Loucy (cell line): ENCODE data around the gene GALNT10.

ENCODE experiments used
- H2AFZ ChIP-seq: fragments of 200-600 bp; sonication (generic); 2 replicates; pipeline ENCODE4 v1.6.0; 2016; ENCODE audit warnings: antibody characterized with exemption, mild to moderate bottlenecking, low read length, moderate library complexity
- H3F3A ChIP-seq: fragments of 200-600 bp; 2 replicates; pipeline ENCODE4 v1.6.0; 2016; ENCODE audit warnings: antibody characterized with exemption, low read depth, mild to moderate bottlenecking
- H3K27me3 ChIP-seq: fragments of 200-600 bp; sonication (generic); 2 replicates; pipeline ENCODE4 v1.6.1; 2014; ENCODE audit warnings: low read length, mild to moderate bottlenecking; ENCODE audit not compliant: insufficient read depth, poor library complexity, severe bottlenecking
- H3K36me3 ChIP-seq: fragments of 200-600 bp; sonication (generic); 2 replicates; pipeline ENCODE4 v1.6.1; 2016; ENCODE audit warnings: low read length; ENCODE audit not compliant: insufficient read depth
- H3K4me1 ChIP-seq: fragments of 200-600 bp; sonication (generic); 2 replicates; pipeline ENCODE4 v1.5.1; 2014; ENCODE audit warnings: low read length, mild to moderate bottlenecking; ENCODE audit not compliant: insufficient read depth, poor library complexity, severe bottlenecking
- H3K4me2 ChIP-seq: fragments of 200-600 bp; sonication (generic); 2 replicates; pipeline ENCODE4 v1.6.0; 2014; ENCODE audit warnings: antibody characterized with exemption, low read length, low read depth, mild to moderate bottlenecking; ENCODE audit not compliant: poor library complexity, severe bottlenecking
- H3K4me3 ChIP-seq: fragments of 200-600 bp; sonication (generic); 2 replicates; pipeline ENCODE4 v1.5.1; 2014; ENCODE audit warnings: low read length, mild to moderate bottlenecking, mixed read lengths; ENCODE audit not compliant: poor library complexity, severe bottlenecking
- H3K79me2 ChIP-seq: fragments of 200-600 bp; sonication (generic); 2 replicates; pipeline ENCODE4 v1.6.1; 2014; ENCODE audit warnings: low read length; ENCODE audit not compliant: insufficient read depth
- H3K9ac ChIP-seq: fragments of 200-600 bp; sonication (generic); 2 replicates; pipeline ENCODE4 v1.6.0; 2014; ENCODE audit warnings: mild to moderate bottlenecking, low read depth, low read length, moderate library complexity; ENCODE audit not compliant: poor library complexity, severe bottlenecking
- H3K9me2 ChIP-seq: fragments of 200-600 bp; sonication (generic); replicated peaks from 2 replicates; pipeline ENCODE4 v1.6.1; 2016; ENCODE audit warnings: low read depth, low read length, mixed read lengths
- H3K9me3 ChIP-seq: fragments of 200-600 bp; sonication (generic); 2 replicates; pipeline ENCODE4 v1.6.1; 2014; ENCODE audit warnings: mild to moderate bottlenecking, antibody characterized with exemption, low read length, low read depth; ENCODE audit not compliant: insufficient read depth
- H4K20me1 ChIP-seq: fragments of 200-600 bp; sonication (generic); 2 replicates; pipeline ENCODE4 v1.6.0; 2014; ENCODE audit warnings: antibody characterized with exemption, low read length, mild to moderate bottlenecking; ENCODE audit not compliant: insufficient read depth, poor library complexity, severe bottlenecking
- CTCF ChIP-seq: fragments of 200-600 bp; sonication (generic); conservative IDR thresholded peaks from 2 replicates; pipeline ENCODE4 v1.5.1; 2014; ENCODE audit warnings: mild to moderate bottlenecking, antibody characterized with exemption, low read length
- EZH2phosphoT487 ChIP-seq: fragments of 200-600 bp; IDR thresholded peaks from 2 replicates; pipeline ENCODE4 v1.6.1; 2018; ENCODE audit warnings: antibody characterized with exemption, mild to moderate bottlenecking, moderate library complexity, borderline replicate concordance

Gene GALNT10

GRCh38 chr5:154288145-154288544 lies 97.6 kb downstream of the GALNT10 start:
- Histone ChIP-seq H3K9me2 (no peaks in the 10 kb centered on the region), H3F3A (no peaks in the 10 kb centered on the region), H3K9ac (no peak overlapping the region), H3K4me1 (peaks cover 19% of the 10 kb centered on the region), H3K27me3 (no peaks in the 10 kb centered on the region), H3K79me2 (no peaks in the 10 kb centered on the region), H3K4me2 (no peak overlapping the region), H3K9me3 (no peaks in the 10 kb centered on the region), H3K36me3 (no peaks in the 10 kb centered on the region), H4K20me1 (no peaks in the 10 kb centered on the region), H3K4me3 (no peak overlapping the region), H2AFZ (no peak overlapping the region)
- TF ChIP-seq CTCF (no peak), EZH2phosphoT487 (no peak)

DNA sequence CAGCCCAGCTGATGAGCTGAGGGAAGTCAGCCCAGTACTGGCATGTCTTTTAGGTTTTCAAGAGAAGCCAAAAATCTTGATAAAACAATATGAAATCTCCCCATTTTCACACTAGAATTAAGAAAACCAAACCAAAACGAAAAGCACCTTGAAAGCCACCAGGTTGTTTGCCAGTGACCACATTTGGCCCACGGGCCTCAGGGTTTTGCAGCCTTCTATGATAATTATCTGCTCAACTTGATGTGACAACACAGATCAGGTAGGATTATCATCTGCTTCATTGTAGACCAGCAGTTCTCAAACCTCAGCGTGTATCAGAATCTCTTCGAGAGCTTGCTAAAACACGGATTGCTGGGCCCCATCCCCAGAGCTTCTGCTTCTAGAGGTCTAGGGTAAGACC lies 101.4 kb downstream of the GALNT10 start:
- Histone ChIP-seq H3K9me2 (no peaks in the 10 kb centered on the region), H2AFZ (no peak overlapping the region), H3K9ac (no peak overlapping the region), H3K4me1 (peaks cover 15% of the 10 kb centered on the region), H3K4me2 (no peak overlapping the region), H3K27me3 (no peaks in the 10 kb centered on the region), H3K9me3 (no peaks in the 10 kb centered on the region), H3K36me3 (no peaks in the 10 kb centered on the region), H3K79me2 (no peaks in the 10 kb centered on the region), H3K4me3 (no peak overlapping the region), H3F3A (no peaks in the 10 kb centered on the region), H4K20me1 (no peaks in the 10 kb centered on the region)
- TF ChIP-seq EZH2phosphoT487 = no peak
- TF ChIP-seq CTCF = no peak

- Histone ChIP-seq H4K20me1 (no peaks in the 10 kb centered on the region), H3K4me1 (peaks cover 7% of the 10 kb centered on the region), H3F3A (no peaks in the 10 kb centered on the region), H3K27me3 (no peaks in the 10 kb centered on the region), H3K9me2 (no peaks in the 10 kb centered on the region), H3K79me2 (no peaks in the 10 kb centered on the region), H3K36me3 (no peaks in the 10 kb centered on the region), H3K9me3 (no peaks in the 10 kb centered on the region), H3K4me3 (no peak overlapping the region), H3K9ac (no peak overlapping the region), H2AFZ (no peak overlapping the region), H3K4me2 (no peak overlapping the region)
- TF ChIP-seq CTCF (no peak), EZH2phosphoT487 (no peak)
Measured at GRCh38 chr5:154293219-154293618, 102.7 kb downstream of the GALNT10 start.
